Measurements from ENCODE around the gene FGD4. TPM values are rescaled to one million over a fixed set of nuclear protein-coding genes. Genes with fewer than 3 reads are reported as not detected.
"Not testable (repeated sequence)": the region's sequence is repeated elsewhere in the genome, so short reads cannot be mapped to it uniquely, and the experiment has no call there.

Gene FGD4
- total RNA-seq, 1 donor from 2014 or later = 16.2 TPM

GRCh38 chr12:32493282-32493681, 93.9 kb downstream of the FGD4 start:
- no peak for DNase-seq (ENCODE audit: low read depth)

- DNase-seq (ENCODE audit: low read depth) = no peak
Observed at GRCh38 chr12:32494656-32495055, 95.3 kb downstream of the FGD4 start.

- DNase-seq (ENCODE audit: low read depth) = no peak
Observed at GRCh38 chr12:32496946-32497345, 97.6 kb downstream of the FGD4 start.

GRCh38 chr12:32497864-32498263, 98.5 kb downstream of the FGD4 start:
- no peak for DNase-seq (ENCODE audit: low read depth)

GRCh38 chr12:32499048-32499447, 99.7 kb downstream of the FGD4 start:
- DNase-seq (ENCODE audit: low read depth) = peak; percentile 45

GRCh38 chr12:32501835-32502333, 102.5 kb downstream of the FGD4 start:
- peak; percentile 89 for DNase-seq (ENCODE audit: low read depth)

GRCh38 chr12:32502693-32503502, 103.5 kb downstream of the FGD4 start:
- DNase-seq (ENCODE audit: low read depth) = peak; percentile 50

GRCh38 chr12:32503730-32504129, 104.4 kb downstream of the FGD4 start:
- no peak for DNase-seq (ENCODE audit: low read depth)

GRCh38 chr12:32504591-32504990, 105.2 kb downstream of the FGD4 start:
- DNase-seq (ENCODE audit: low read depth) = no peak

- no peak for DNase-seq (ENCODE audit: low read depth)
Observed at GRCh38 chr12:32505067-32505945, 105.9 kb downstream of the FGD4 start.

- DNase-seq (ENCODE audit: low read depth) = not testable (repeated sequence)
Observed at GRCh38 chr12:32507096-32507941, 108.0 kb downstream of the FGD4 start.

GRCh38 chr12:32507942-32508320, 108.6 kb downstream of the FGD4 start:
- DNase-seq (ENCODE audit: low read depth) = no peak

GRCh38 chr12:32508626-32509025, 109.3 kb downstream of the FGD4 start:
- DNase-seq (ENCODE audit: low read depth) = no peak

- DNase-seq (ENCODE audit: low read depth) = no peak
Observed at GRCh38 chr12:32509328-32510091, 110.2 kb downstream of the FGD4 start.

GRCh38 chr12:32511976-32512375, 112.6 kb downstream of the FGD4 start:
- DNase-seq (ENCODE audit: low read depth) = not testable (repeated sequence)

GRCh38 chr12:32512379-32512778, 113.0 kb downstream of the FGD4 start:
- no peak for DNase-seq (ENCODE audit: low read depth)

- DNase-seq (ENCODE audit: low read depth) = no peak
Observed at GRCh38 chr12:32512910-32513309, 113.6 kb downstream of the FGD4 start.

- no peak for DNase-seq (ENCODE audit: low read depth)
Observed at GRCh38 chr12:32515137-32515873, 115.9 kb downstream of the FGD4 start.

- no peak for DNase-seq (ENCODE audit: low read depth)
Observed at GRCh38 chr12:32516230-32516629, 116.9 kb downstream of the FGD4 start.

- no peak for DNase-seq (ENCODE audit: low read depth)
Observed at GRCh38 chr12:32517966-32518365, 118.6 kb downstream of the FGD4 start.

Data from myocyte (in vitro differentiated cells).